Endothelial cell of umbilical vein (primary cell): ENCODE results near the gene FGD6.

Source experiments
- CTCF ChIP-seq, 2 donors: IDR thresholded peaks; 1 replicate in 1 of 2; 2 replicates in 1 of 2; pipeline ENCODE4 v1.5.1; 2011; ENCODE audit warnings: low read length in 2 of 2, mild to moderate bottlenecking in 2 of 2, moderate library complexity in 2 of 2, control low read depth in 1 of 2, inconsistent platforms in 1 of 2, low read depth in 1 of 2; ENCODE audit not compliant: insufficient read depth in 1 of 2; ENCODE audit errors: extremely low read depth in 1 of 2
- EZH2 ChIP-seq: IDR thresholded peaks from 2 replicates; pipeline ENCODE4 v1.6.1; 2012; ENCODE audit warnings: borderline replicate concordance, low read depth, mild to moderate bottlenecking, moderate library complexity, low read length, inconsistent platforms; ENCODE audit not compliant: severe bottlenecking
- FOS ChIP-seq: IDR thresholded peaks from 2 replicates; pipeline ENCODE4 v1.6.1; 2011; ENCODE audit warnings: mild to moderate bottlenecking, low read length, moderate library complexity, borderline replicate concordance; ENCODE audit not compliant: insufficient read depth
- GATA2 ChIP-seq: IDR thresholded peaks from 2 replicates; pipeline ENCODE4 v1.7.0; 2011; ENCODE audit warnings: low read depth, mild to moderate bottlenecking, moderate library complexity, mixed read lengths, low read length; ENCODE audit not compliant: insufficient read length, insufficient read depth
- JUN ChIP-seq: IDR thresholded peaks from 2 replicates; pipeline ENCODE4 v1.6.1; 2011; ENCODE audit warnings: borderline replicate concordance, low read depth; ENCODE audit not compliant: insufficient read length, insufficient read depth
- MAX ChIP-seq: IDR thresholded peaks from 2 replicates; pipeline ENCODE4 v1.6.1; 2011; ENCODE audit not compliant: insufficient read depth, insufficient read length
- POLR2A ChIP-seq: IDR thresholded peaks from 2 replicates; pipeline ENCODE4 v1.6.1; 2012; ENCODE audit warnings: low read depth, mild to moderate bottlenecking, control low read depth, low read length
- POLR2AphosphoS5 ChIP-seq: IDR thresholded peaks from 2 replicates; pipeline ENCODE4 v1.6.1; 2012; ENCODE audit warnings: low read depth, mild to moderate bottlenecking, control low read depth, low read length, moderate library complexity; ENCODE audit not compliant: insufficient read depth

- no peak for TF ChIP-seq JUN
- no peak for TF ChIP-seq POLR2A
- no peak for TF ChIP-seq CTCF (IDR thresholded peaks at IDR 0.05; ENCODE audit: extremely low read depth in 1 of 2, insufficient read depth in 1 of 2, low read depth in 1 of 2, low read length in 2 of 2)
- TF ChIP-seq POLR2AphosphoS5 = no peak
- TF ChIP-seq GATA2 = no peak
- no peak for TF ChIP-seq FOS
- TF ChIP-seq EZH2 = no peak
- TF ChIP-seq MAX = no peak
Measured at GRCh38 chr12:95240556-95240955, 23.3 kb upstream of the FGD6 start.
